GM23338 (cell line): ENCODE measurements around the gene R3HCC1L. TPM values are rescaled to one million over a fixed set of nuclear protein-coding genes. Genes with fewer than 3 reads are reported as not detected.
A peak's percentile ranks its signal among the peaks of the same experiment; 100 is the strongest.

Experiments
- ATAC-seq: fragments of 200-7000 bp; cut with Tn5 transposase; 3 replicates; pipeline ENCODE4 v1.9.1; 2020
- DNase-seq: peaks from one replicate; pipeline ENCODE4 v3.0.0-alpha.2; 2015; ENCODE audit warnings: low spot score
- H2AFZ ChIP-seq: fragments of 200-600 bp; sonication (generic); 2 replicates; pipeline ENCODE4 v1.8.0; 2016; ENCODE audit warnings: antibody characterized with exemption, mild to moderate bottlenecking, moderate library complexity
- H3F3A ChIP-seq: fragments of 200-600 bp; sonication (generic); replicated peaks from 2 replicates; pipeline ENCODE4 v1.8.0; 2017; ENCODE audit warnings: antibody characterized with exemption, mixed run types, low read depth
- H3K27ac ChIP-seq: fragments of 200-600 bp; sonication (generic); 2 replicates; pipeline ENCODE4 v1.6.1; 2016; ENCODE audit warnings: low read depth
- H3K27me3 ChIP-seq: fragments of 200-600 bp; sonication (generic); 2 replicates; pipeline ENCODE4 v1.8.0; 2016; ENCODE audit warnings: mild to moderate bottlenecking, mixed run types, moderate library complexity; ENCODE audit not compliant: insufficient read depth
- H3K36me3 ChIP-seq: fragments of 200-600 bp; sonication (generic); 2 replicates; pipeline ENCODE4 v1.8.0; 2016; ENCODE audit warnings: mild to moderate bottlenecking; ENCODE audit not compliant: insufficient read depth
- H3K4me1 ChIP-seq: fragments of 200-600 bp; sonication (generic); 2 replicates; pipeline ENCODE4 v1.8.0; 2016; ENCODE audit warnings: mild to moderate bottlenecking, moderate library complexity; ENCODE audit not compliant: insufficient read depth
- H3K4me2 ChIP-seq: fragments of 200-600 bp; sonication (generic); 2 replicates; pipeline ENCODE4 v1.7.1; 2017; ENCODE audit warnings: mixed run types
- H3K4me3 ChIP-seq: fragments of 200-600 bp; sonication (generic); 2 replicates; pipeline ENCODE4 v1.6.1; 2016; ENCODE audit warnings: mixed run types
- H3K79me2 ChIP-seq: fragments of 200-600 bp; sonication (generic); replicated peaks from 2 replicates; pipeline ENCODE4 v1.8.0; 2017; ENCODE audit warnings: mild to moderate bottlenecking; ENCODE audit not compliant: insufficient read depth
- H3K9me2 ChIP-seq: fragments of 200-600 bp; sonication (generic); 2 replicates; pipeline ENCODE4 v1.8.0; 2017; ENCODE audit not compliant: insufficient read depth
- H4K20me1 ChIP-seq: fragments of 200-600 bp; sonication (generic); replicated peaks from 2 replicates; pipeline ENCODE4 v1.8.0; 2017; ENCODE audit warnings: mild to moderate bottlenecking; ENCODE audit not compliant: insufficient read depth
- H3K27ac Mint-ChIP-seq: 2 replicates; pipeline ENCODE4 v1.8.0; 2020; ENCODE audit warnings: inconsistent platforms, mild to moderate bottlenecking, moderate library complexity, mixed read lengths
- H3K27me3 Mint-ChIP-seq: 3 replicates; pipeline ENCODE4 v1.8.0; 2022; ENCODE audit warnings: low read depth, mild to moderate bottlenecking, moderate library complexity, mixed read lengths, inconsistent platforms; ENCODE audit not compliant: insufficient read depth, poor library complexity
- H3K36me3 Mint-ChIP-seq: 3 replicates; pipeline ENCODE4 v1.8.0; 2021; ENCODE audit warnings: low read depth, mild to moderate bottlenecking, inconsistent platforms, moderate library complexity, mixed read lengths
- H3K4me1 Mint-ChIP-seq: 3 replicates; pipeline ENCODE4 v1.8.0; 2020; ENCODE audit warnings: mild to moderate bottlenecking, inconsistent platforms, mixed read lengths
- H3K4me3 Mint-ChIP-seq: 3 replicates; pipeline ENCODE4 v1.8.0; 2021; ENCODE audit warnings: moderate library complexity, mild to moderate bottlenecking, inconsistent platforms, mixed read lengths
- H3K9me3 Mint-ChIP-seq: 3 replicates; pipeline ENCODE4 v1.8.0; 2020; ENCODE audit warnings: moderate library complexity, mild to moderate bottlenecking, inconsistent platforms, mixed read lengths
- ETS1 ChIP-seq: IDR thresholded peaks from 2 replicates; pipeline ENCODE4 v1.6.1; 2016; ENCODE audit warnings: antibody characterized with exemption
- EZH2phosphoT487 ChIP-seq: fragments of 200-600 bp; sonication (generic); IDR thresholded peaks from one replicate; pipeline ENCODE4 v1.8.1; 2018; ENCODE audit warnings: antibody characterized with exemption; ENCODE audit not compliant: unreplicated experiment
- ZNF114 ChIP-seq: fragments of 250-450 bp; sonication (Bioruptor Pico); IDR thresholded peaks from 2 replicates; pipeline ENCODE4 v1.5.0; 2020; ENCODE audit warnings: mild to moderate bottlenecking, moderate library complexity
- ZNF462 ChIP-seq: fragments of 250-450 bp; sonication (Bioruptor Pico); IDR thresholded peaks from 2 replicates; pipeline ENCODE4 v1.5.0; 2020; ENCODE audit warnings: mild to moderate bottlenecking, moderate library complexity
- polyA plus RNA-seq: library from polyadenylated mRNA; unstranded; fragments of >200 nt; fragmentation: Nextera tagmentation; extraction: Ambion mirVana; gene quantifications from 2 replicates; pipeline ENCODE4 v1.2.1, GENCODE V29; 2016
- total RNA-seq: library from RNA; depleted of rRNA; stranded (reverse); fragments of >200 nt; shearing (Covaris generic); gene quantifications from 2 replicates; pipeline ENCODE4 v1.2.3, GENCODE V29; 2014

The R3HCC1L gene
- total and polyA plus RNA-seq, 2 experiments from 2014 or later = 9.3 to 15.8 TPM

- Mint-ChIP-seq H3K4me3 (peak overlapping the region; percentile 45), H3K36me3 (peaks cover 17% of the 10 kb centered on the region; the same call in 2 of the 3 replicates), H3K4me1 (peaks cover 51% of the 10 kb centered on the region), H3K9me3 (no peaks in the 10 kb centered on the region), H3K27ac (peak overlapping the region; percentile 42), H3K27me3 (peaks cover 2% of the 10 kb centered on the region)
- no peaks in the 10 kb centered on the region for H3K36me3 ChIP-seq
- H3K27me3 ChIP-seq = no peaks in the 10 kb centered on the region
- H3K4me1 ChIP-seq = peaks cover 47% of the 10 kb centered on the region
- no peaks in the 10 kb centered on the region for H3K9me2 ChIP-seq
- no peaks in the 10 kb centered on the region for H4K20me1 ChIP-seq
- peak; percentile 19 for ATAC-seq
- H2AFZ ChIP-seq = no peak overlapping the region
- peak overlapping the region; percentile 69 for H3K4me2 ChIP-seq
- DNase-seq = peak; percentile 7
- TF ChIP-seq EZH2phosphoT487 (no peak), ETS1 (no peak)
- H3K79me2 ChIP-seq = peaks cover 2% of the 10 kb centered on the region; the same call in 1 of the 2 replicates
- H3F3A ChIP-seq = no peaks in the 10 kb centered on the region
- peak overlapping the region; percentile 39 for H3K4me3 ChIP-seq
- H3K27ac ChIP-seq = peak overlapping the region; percentile 71
Measured at GRCh38 chr10:98168147-98168546, 33.7 kb downstream of the R3HCC1L start.

GRCh38 chr10:98168766-98169165, 34.3 kb downstream of the R3HCC1L start:
- Mint-ChIP-seq H3K36me3 (peaks cover 17% of the 10 kb centered on the region; the same call in 2 of the 3 replicates), H3K4me1 (peaks cover 57% of the 10 kb centered on the region), H3K9me3 (no peaks in the 10 kb centered on the region), H3K27ac (peak overlapping the region; percentile 37; the same call in 1 of the 2 replicates), H3K27me3 (peaks cover 2% of the 10 kb centered on the region), H3K4me3 (peak overlapping the region; percentile 16; the same call in 2 of the 3 replicates)
- Histone ChIP-seq H3K4me3 (peak overlapping the region; percentile 39), H3K36me3 (no peaks in the 10 kb centered on the region), H3K9me2 (no peaks in the 10 kb centered on the region), H3K27ac (peak overlapping the region; percentile 71), H3K27me3 (no peaks in the 10 kb centered on the region), H3K4me1 (peaks cover 53% of the 10 kb centered on the region), H2AFZ (no peak overlapping the region), H3K79me2 (peaks cover 5% of the 10 kb centered on the region), H3F3A (no peaks in the 10 kb centered on the region), H3K4me2 (peak overlapping the region; percentile 69), H4K20me1 (no peaks in the 10 kb centered on the region)
- ATAC-seq (peak; percentile 14), DNase-seq (peak; percentile 28)
- TF ChIP-seq ZNF114 (CRISPR knock-in tag) (no peak), ZNF462 (CRISPR knock-in tag) (0 out of 2 replicates have a peak, but pooled peaks have one; percentile 55)
